Caco-2 (cell line): ENCODE results near the gene OVCA2. TPM values are rescaled to one million over a fixed set of nuclear protein-coding genes. Genes with fewer than 3 reads are reported as not detected.

Experiments
- BruUV-seq: library from RNA; stranded (reverse); fragments of 400-500 nt; replicated peaks from 2 replicates; lab custom pipeline; 2021; lab: Mats Ljungman, UMichigan
- CTCF ChIA-PET: fragments of 300-600 bp; sonication (Branson Sonifier 250); formaldehyde crosslinking; loops from one replicate; lab custom pipeline; 2022; ENCODE audit warnings: antibody characterized with exemption; lab: Charles Lee
- POLR2A ChIA-PET: fragments of 300-600 bp; sonication (Branson Sonifier 250); formaldehyde crosslinking; loops from one replicate; lab custom pipeline; 2022; ENCODE audit warnings: antibody characterized with exemption; lab: Charles Lee
- DNase-seq, 2 experiments: peaks; one replicate each; pipeline versions ENCODE4 v3.0.0 to v3.0.0-alpha.2; 2020 to 2022
- H3K27me3 ChIP-seq: replicated peaks from 2 replicates; pipeline ENCODE4 v1.6.0; 2011; ENCODE audit warnings: low read length; ENCODE audit not compliant: control insufficient read depth, insufficient read depth
- H3K36me3 ChIP-seq: 2 replicates; pipeline ENCODE4 v1.5.1; 2011; ENCODE audit warnings: low read length; ENCODE audit not compliant: control insufficient read depth, insufficient read depth
- H3K4me1 ChIP-seq: fragments of 250-450 bp; sonication (Bioruptor Pico); 2 replicates; pipeline ENCODE4 v1.5.1; 2020; ENCODE audit warnings: mild to moderate bottlenecking
- H3K4me3 ChIP-seq: 2 replicates; pipeline ENCODE4 v1.5.1; 2011; ENCODE audit warnings: low read depth, mild to moderate bottlenecking, control low read depth, low read length
- H3K9me3 ChIP-seq: fragments of 250-450 bp; sonication (Bioruptor Pico); 2 replicates; pipeline ENCODE4 v1.5.1; 2020; ENCODE audit warnings: mild to moderate bottlenecking, moderate library complexity
- H3K27ac Mint-ChIP-seq: one replicate; pipeline ENCODE4 v1.8.0; 2022; ENCODE audit warnings: mixed read lengths; ENCODE audit not compliant: unreplicated experiment
- H3K27me3 Mint-ChIP-seq: one replicate; pipeline ENCODE4 v1.8.0; 2022; ENCODE audit warnings: mixed read lengths; ENCODE audit not compliant: insufficient read depth, unreplicated experiment
- H3K36me3 Mint-ChIP-seq: one replicate; pipeline ENCODE4 v1.8.0; 2022; ENCODE audit warnings: mild to moderate bottlenecking, mixed read lengths; ENCODE audit not compliant: insufficient read depth, unreplicated experiment
- H3K4me1 Mint-ChIP-seq: one replicate; pipeline ENCODE4 v1.8.0; 2022; ENCODE audit warnings: low read depth, mixed read lengths; ENCODE audit not compliant: unreplicated experiment
- H3K4me3 Mint-ChIP-seq: one replicate; pipeline ENCODE4 v1.8.0; 2022; ENCODE audit warnings: mild to moderate bottlenecking, moderate library complexity, mixed read lengths; ENCODE audit not compliant: unreplicated experiment
- H3K9me3 Mint-ChIP-seq: one replicate; pipeline ENCODE4 v1.8.0; 2022; ENCODE audit warnings: mixed read lengths; ENCODE audit not compliant: unreplicated experiment
- CTCF ChIP-seq, 2 experiments: fragments of 200-600 bp in 1 of 2; IDR thresholded peaks; 1 replicate in 1 of 2; 2 replicates in 1 of 2; pipeline versions ENCODE4 v1.5.1 to v1.8.0; 2011 to 2022; ENCODE audit warnings: antibody characterized with exemption in 1 of 2, control low read depth in 1 of 2, inconsistent platforms in 1 of 2, low read depth in 1 of 2, low read length in 1 of 2, mild to moderate bottlenecking in 1 of 2, moderate library complexity in 1 of 2; ENCODE audit not compliant: insufficient read depth in 1 of 2, severe bottlenecking in 1 of 2, unreplicated experiment in 1 of 2
- intact Hi-C: fragments of 100-400 bp; cut with micrococcal nuclease; formaldehyde crosslinking; loops from one replicate; pipeline ENCODE4 v1.10.0; 2022; ENCODE audit not compliant: unreplicated experiment
- microRNA-seq: library from miRNA; unstranded; fragments of <30 nt; microRNA quantifications from one replicate; pipeline ENCODE4 v1.2.0, GENCODE V29; 2022
- total RNA-seq: library from RNA; stranded (reverse); gene quantifications from 2 replicates; pipeline ENCODE4 v1.2.3, GENCODE V29; 2022

OVCA2 gene
- total RNA-seq, 1 experiment from 2014 or later = 39.3 TPM

- H3K4me1 Mint-ChIP-seq = peaks cover 12% of the 10 kb centered on the region
- no peak overlapping the region for H3K4me3 ChIP-seq
- H3K27ac Mint-ChIP-seq = no peak overlapping the region
- CTCF ChIA-PET = interaction anchor here (0.6 kb wide), 1 partner anchor 143 kb away, joined by 4 read pairs; no protein-coding TSS in a partner anchor
- intact Hi-C loops = loop anchor here (10.0 kb wide), 1 partner anchor 154 kb away; no protein-coding TSS in a partner anchor
- no peaks in the 10 kb centered on the region for H3K4me1 ChIP-seq
- no TSS peak for BruUV-seq
- H3K4me3 Mint-ChIP-seq = no peak overlapping the region
- 0 out of 2 replicates have a peak, but pooled peaks cover 2% of the 10 kb centered on the region for H3K36me3 ChIP-seq
- H3K9me3 Mint-ChIP-seq = no peaks in the 10 kb centered on the region
- no peak for DNase-seq
- H3K27me3 ChIP-seq = no peaks in the 10 kb centered on the region
- H3K36me3 Mint-ChIP-seq = peaks cover 13% of the 10 kb centered on the region
- TF ChIP-seq CTCF (IDR thresholded peaks at IDR 0.05; ENCODE audit: insufficient read depth in 1 of 2, low read depth in 1 of 2, low read length in 1 of 2, severe bottlenecking in 1 of 2, unreplicated experiment in 1 of 2) = peak in 1 of 2 experiments; percentile 14
- no peaks in the 10 kb centered on the region for H3K9me3 ChIP-seq
- POLR2A ChIA-PET = no interaction called here
- H3K27me3 Mint-ChIP-seq = no peaks in the 10 kb centered on the region
Observed at GRCh38 chr17:2090804-2091534, 49.1 kb downstream of the OVCA2 start.

GRCh38 chr17:2092253-2092652 is 50.4 kb downstream of the OVCA2 start:
- H3K4me1 ChIP-seq = no peaks in the 10 kb centered on the region
- BruUV-seq = no TSS peak
- peaks cover 13% of the 10 kb centered on the region for H3K36me3 Mint-ChIP-seq
- no peaks in the 10 kb centered on the region for H3K27me3 ChIP-seq
- no peak overlapping the region for H3K4me3 ChIP-seq
- H3K27ac Mint-ChIP-seq = no peak overlapping the region
- no peak for DNase-seq
- H3K4me3 Mint-ChIP-seq = no peak overlapping the region
- POLR2A ChIA-PET = interaction anchor here (0.7 kb wide), 1 partner anchor 11 kb away, joined by 7 read pairs; no protein-coding TSS in a partner anchor
- H3K36me3 ChIP-seq = 0 out of 2 replicates have a peak, but pooled peaks cover 2% of the 10 kb centered on the region
- no peaks in the 10 kb centered on the region for H3K27me3 Mint-ChIP-seq
- CTCF ChIA-PET = no interaction called here
- TF ChIP-seq CTCF (IDR thresholded peaks at IDR 0.05; ENCODE audit: insufficient read depth in 1 of 2, low read depth in 1 of 2, low read length in 1 of 2, severe bottlenecking in 1 of 2, unreplicated experiment in 1 of 2) = no peak
- H3K9me3 ChIP-seq = no peaks in the 10 kb centered on the region
- H3K9me3 Mint-ChIP-seq = no peaks in the 10 kb centered on the region
- intact Hi-C loops = loop anchor here (10.0 kb wide), 1 partner anchor 153 kb away; no protein-coding TSS in a partner anchor
- peaks cover 12% of the 10 kb centered on the region for H3K4me1 Mint-ChIP-seq

Small RNAs within 50 kb of the gene (microRNA-seq; reads per million reads assigned to microRNA genes)
- gene MIR132 (702 reads per million, percentile 85 among the genes with 10 or more reads in this experiment), gene MIR212 (8.2 reads per million, percentile 45 among the genes with 10 or more reads in this experiment)

Other genes starting within 250 kb of the OVCA2 start
- 26.2 and 32.1 TPM in 2 replicates for gene SMYD4, start 212.1 kb upstream of the OVCA2 start, total RNA-seq
- gene RPA1, start 212.0 kb upstream of the OVCA2 start, total RNA-seq = 147 and 167 TPM in 2 replicates
- gene RTN4RL1, start 16.7 kb upstream of the OVCA2 start, total RNA-seq = 0.54 and 0.60 TPM in 2 replicates
- gene DPH1, start 11.9 kb upstream of the OVCA2 start, total RNA-seq = 52.0 and 52.8 TPM in 2 replicates
- gene HIC1, start 13.1 kb downstream of the OVCA2 start, total RNA-seq = 0.59 and 1.8 TPM in 2 replicates